Stimulated activated CD8-positive, alpha-beta memory T cell treated with anti-CD3 and anti-CD28 coated beads, Interleukin-15, amount 100 ng/mL, for 4 hours (primary cell): Measurements from ENCODE around the gene SPRYD4.
"Not testable (repeated sequence)": the region's sequence is repeated elsewhere in the genome, so short reads cannot be mapped to it uniquely, and the experiment has no call there.

Experiments
- DNase-seq, 2 donors: peaks; one replicate each; pipeline ENCODE4 v3.0.0-alpha.2; 2020; ENCODE audit warnings: low read depth in 2 of 2

The SPRYD4 gene

GRCh38 chr12:56468216-56469006 lies at the start of gene SPRYD4:
SPRYD4 (plus strand) TSS chr12:56468578; CDS start chr12:56468592, 14 bp downstream.
- DNase-seq, result peak; percentile 86 to 92

- no peak for DNase-seq
Measured at GRCh38 chr12:56420411-56420810, 48.0 kb upstream of the SPRYD4 start.

- no peak for DNase-seq
Measured at GRCh38 chr12:56425193-56425592, 43.2 kb upstream of the SPRYD4 start.

- no peak for DNase-seq
Measured at GRCh38 chr12:56425940-56426438, 42.4 kb upstream of the SPRYD4 start.

- DNase-seq, result no peak
Measured at GRCh38 chr12:56431288-56431687, 37.1 kb upstream of the SPRYD4 start.

GRCh38 chr12:56431850-56432249 lies 36.5 kb upstream of the SPRYD4 start:
- no peak for DNase-seq

- no peak for DNase-seq
Measured at GRCh38 chr12:56434828-56435227, 33.5 kb upstream of the SPRYD4 start.

GRCh38 chr12:56437430-56438176 lies 30.8 kb upstream of the SPRYD4 start:
- no peak for DNase-seq

GRCh38 chr12:56443208-56443607 lies 25.2 kb upstream of the SPRYD4 start:
- DNase-seq, result not testable (repeated sequence)

GRCh38 chr12:56448860-56449621 lies 19.3 kb upstream of the SPRYD4 start, which contains the start of gene TIMELESS:
TIMELESS (minus strand) TSS chr12:56449426; CDS start chr12:56434170, 15,256 bp downstream.
- peak; percentile 69 to 71 for DNase-seq

GRCh38 chr12:56449622-56449984 lies 18.8 kb upstream of the SPRYD4 start:
- DNase-seq, result no peak

GRCh38 chr12:56450241-56450640 lies 18.1 kb upstream of the SPRYD4 start:
- DNase-seq, result no peak

- no peak for DNase-seq
Measured at GRCh38 chr12:56451147-56451546, 17.2 kb upstream of the SPRYD4 start.

- DNase-seq, result no peak
Measured at GRCh38 chr12:56454557-56454956, 13.8 kb upstream of the SPRYD4 start, which contains the start of gene MIP. MIP (minus strand) TSS chr12:56454657; CDS start chr12:56454613, 44 bp downstream.

- DNase-seq, result no peak
Measured at GRCh38 chr12:56457817-56458216, 10.6 kb upstream of the SPRYD4 start.

- DNase-seq, result no peak
Measured at GRCh38 chr12:56461235-56462159, 6.9 kb upstream of the SPRYD4 start.

GRCh38 chr12:56462565-56462964 lies 5.8 kb upstream of the SPRYD4 start:
- DNase-seq, result no peak

GRCh38 chr12:56469007-56469930 lies 891 bp downstream of the SPRYD4 start:
- no peak for DNase-seq

- no peak for DNase-seq
Measured at GRCh38 chr12:56474389-56474788, 6.0 kb downstream of the SPRYD4 start.

GRCh38 chr12:56476143-56476542 lies 7.8 kb downstream of the SPRYD4 start:
- no peak for DNase-seq
